GM20000 (cell line): ENCODE data around the gene ATAD3C.
A peak's percentile ranks its signal among the peaks of the same experiment; 100 is the strongest.

ENCODE experiments used
- DNase-seq: peaks from one replicate; pipeline ENCODE4 v3.0.0; 2012; ENCODE audit warnings: low spot score
- TF ChIP-seq, protein P1 (sequence below): IDR thresholded peaks from 2 replicates; pipeline ENCODE4 v1.5.1; 2012; ENCODE audit warnings: mild to moderate bottlenecking, control low read depth; ENCODE audit errors: extremely low read depth, missing control alignments

The ATAD3C gene

DNA sequence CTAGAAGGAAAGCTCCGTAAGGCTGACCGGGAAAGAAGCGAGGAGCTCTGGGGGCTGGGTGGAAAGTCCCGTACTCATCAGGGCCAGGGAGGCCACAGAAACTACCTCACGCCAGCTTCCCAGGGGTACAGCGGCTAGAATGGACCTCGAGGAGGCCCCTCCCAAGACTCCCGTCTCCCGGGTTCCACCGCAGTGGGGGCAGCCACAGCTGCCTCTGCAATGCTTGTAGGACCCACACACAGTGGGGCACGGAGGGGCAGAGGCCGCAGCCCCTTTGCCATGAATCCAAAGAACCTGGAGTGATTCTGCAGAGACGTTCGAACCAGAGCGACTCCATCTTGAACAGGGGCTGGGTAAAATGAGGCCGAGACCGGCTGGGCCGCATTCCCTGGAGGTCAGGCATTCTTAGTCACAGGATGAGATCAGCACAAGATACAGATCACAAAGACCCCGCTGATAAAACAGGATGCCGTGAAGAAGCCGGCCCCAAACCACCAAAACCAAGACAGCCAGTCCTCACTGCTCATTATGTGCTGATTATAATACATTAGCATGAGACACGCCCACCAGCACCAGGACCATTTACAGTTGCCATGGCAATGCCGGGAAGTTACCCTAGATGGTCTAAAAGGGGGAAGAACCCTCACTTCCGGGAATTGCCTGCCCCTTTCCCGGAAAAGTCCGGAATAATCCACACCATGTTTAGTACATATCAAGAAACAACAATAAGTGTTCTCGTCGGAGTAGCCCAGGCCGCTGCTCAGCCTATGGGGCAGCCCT, 26.8 kb upstream of the ATAD3C start:
- no peak for DNase-seq
- TF ChIP-seq, protein P1, sequence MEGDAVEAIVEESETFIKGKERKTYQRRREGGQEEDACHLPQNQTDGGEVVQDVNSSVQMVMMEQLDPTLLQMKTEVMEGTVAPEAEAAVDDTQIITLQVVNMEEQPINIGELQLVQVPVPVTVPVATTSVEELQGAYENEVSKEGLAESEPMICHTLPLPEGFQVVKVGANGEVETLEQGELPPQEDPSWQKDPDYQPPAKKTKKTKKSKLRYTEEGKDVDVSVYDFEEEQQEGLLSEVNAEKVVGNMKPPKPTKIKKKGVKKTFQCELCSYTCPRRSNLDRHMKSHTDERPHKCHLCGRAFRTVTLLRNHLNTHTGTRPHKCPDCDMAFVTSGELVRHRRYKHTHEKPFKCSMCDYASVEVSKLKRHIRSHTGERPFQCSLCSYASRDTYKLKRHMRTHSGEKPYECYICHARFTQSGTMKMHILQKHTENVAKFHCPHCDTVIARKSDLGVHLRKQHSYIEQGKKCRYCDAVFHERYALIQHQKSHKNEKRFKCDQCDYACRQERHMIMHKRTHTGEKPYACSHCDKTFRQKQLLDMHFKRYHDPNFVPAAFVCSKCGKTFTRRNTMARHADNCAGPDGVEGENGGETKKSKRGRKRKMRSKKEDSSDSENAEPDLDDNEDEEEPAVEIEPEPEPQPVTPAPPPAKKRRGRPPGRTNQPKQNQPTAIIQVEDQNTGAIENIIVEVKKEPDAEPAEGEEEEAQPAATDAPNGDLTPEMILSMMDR: no peak

DNA sequence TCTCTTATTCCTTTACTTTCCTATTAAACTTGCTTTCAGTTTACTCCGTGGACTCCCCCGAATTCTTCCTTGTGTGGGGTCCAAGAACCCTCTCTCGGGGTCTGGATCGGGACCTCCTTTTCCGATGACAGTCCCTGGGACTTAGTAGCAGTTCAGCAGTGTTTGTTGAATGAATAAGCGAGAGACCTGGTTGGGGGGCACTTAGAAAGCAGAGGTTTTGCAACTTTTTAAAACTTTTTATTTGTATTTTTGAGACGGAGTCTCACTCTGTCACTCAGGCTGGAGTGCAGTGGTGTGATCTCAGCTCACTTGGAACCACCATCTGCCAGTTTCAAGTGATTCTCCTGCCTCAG, 26.3 kb upstream of the ATAD3C start:
- TF ChIP-seq, protein P1: no peak
- no peak for DNase-seq

DNA sequence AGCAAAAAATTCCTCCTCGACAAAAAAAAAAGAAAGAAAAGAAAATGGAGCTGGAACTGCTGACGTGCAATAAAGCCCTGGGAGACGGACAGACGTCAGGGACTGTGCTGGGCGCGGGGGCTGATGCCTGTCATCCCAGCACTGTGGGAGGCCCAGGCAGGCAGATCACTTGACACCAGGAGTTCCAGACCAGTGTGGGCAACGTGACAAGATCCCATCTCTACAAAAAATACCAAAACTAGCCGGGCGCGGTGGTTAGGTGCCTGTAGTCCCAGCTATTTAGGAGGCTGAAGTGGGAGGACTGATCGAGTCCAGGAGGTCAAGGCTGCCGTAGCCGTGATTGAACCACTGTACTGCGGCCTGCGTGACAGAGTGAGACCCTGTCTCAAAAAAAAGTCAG, 24.8 kb upstream of the ATAD3C start:
- no peak for DNase-seq
- TF ChIP-seq, protein P1: no peak

DNA sequence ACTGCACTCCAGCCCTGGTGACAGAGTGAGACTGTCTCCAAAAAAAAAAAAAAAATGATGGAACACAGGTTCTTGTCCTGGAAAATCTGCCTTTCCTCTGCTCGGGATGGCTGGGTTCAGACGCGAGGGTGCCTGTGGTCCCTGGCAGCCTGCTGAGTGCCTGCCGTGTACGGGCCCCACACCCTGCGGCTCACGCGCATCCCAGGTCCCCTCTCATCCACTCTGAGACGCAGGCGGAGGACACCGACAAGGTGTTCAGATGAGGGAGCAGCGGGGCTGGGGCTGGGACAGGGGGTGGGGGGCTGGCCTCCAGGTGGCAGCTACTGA, 24.1 kb upstream of the ATAD3C start:
- TF ChIP-seq, protein P1: no peak
- DNase-seq: no peak

DNA sequence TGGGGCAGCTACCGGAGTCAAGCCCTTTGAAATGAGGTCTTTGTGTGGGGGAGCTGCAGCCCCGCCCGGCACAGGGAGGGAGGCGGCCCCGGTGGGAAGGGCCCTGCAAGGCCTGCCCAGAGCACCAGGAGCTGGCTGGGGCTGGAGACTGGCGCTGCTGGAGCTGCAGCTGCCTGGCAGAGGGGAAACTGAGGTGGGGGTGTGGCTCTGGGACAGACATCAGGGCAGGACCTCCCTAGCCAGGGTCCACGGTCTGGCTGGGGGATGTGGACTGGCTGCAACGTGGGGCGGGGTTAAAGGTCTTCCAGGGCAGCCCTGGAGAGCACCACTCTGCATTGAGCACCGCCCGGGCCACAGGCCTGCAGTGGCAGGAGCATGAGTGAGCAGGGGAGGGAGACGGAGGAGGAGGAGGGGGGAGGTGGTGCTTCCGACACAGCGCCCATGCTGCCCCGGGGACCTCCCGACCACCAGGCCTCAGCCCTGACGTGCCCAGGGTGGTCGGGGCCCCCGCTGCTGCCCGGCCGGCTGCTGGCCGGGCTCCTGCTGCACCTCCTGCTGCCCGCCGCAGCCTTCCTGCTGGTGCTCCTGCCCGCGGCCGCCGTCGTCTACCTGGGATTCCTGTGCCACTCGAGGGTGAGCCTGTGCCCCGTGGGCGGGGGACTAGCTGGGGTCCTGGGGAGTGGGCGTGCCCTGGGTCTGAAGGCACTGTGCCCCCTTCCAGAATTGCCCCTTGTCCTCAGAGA, 23.6 kb upstream of the ATAD3C start:
- TF ChIP-seq, protein P1: no peak
- no peak for DNase-seq

DNA sequence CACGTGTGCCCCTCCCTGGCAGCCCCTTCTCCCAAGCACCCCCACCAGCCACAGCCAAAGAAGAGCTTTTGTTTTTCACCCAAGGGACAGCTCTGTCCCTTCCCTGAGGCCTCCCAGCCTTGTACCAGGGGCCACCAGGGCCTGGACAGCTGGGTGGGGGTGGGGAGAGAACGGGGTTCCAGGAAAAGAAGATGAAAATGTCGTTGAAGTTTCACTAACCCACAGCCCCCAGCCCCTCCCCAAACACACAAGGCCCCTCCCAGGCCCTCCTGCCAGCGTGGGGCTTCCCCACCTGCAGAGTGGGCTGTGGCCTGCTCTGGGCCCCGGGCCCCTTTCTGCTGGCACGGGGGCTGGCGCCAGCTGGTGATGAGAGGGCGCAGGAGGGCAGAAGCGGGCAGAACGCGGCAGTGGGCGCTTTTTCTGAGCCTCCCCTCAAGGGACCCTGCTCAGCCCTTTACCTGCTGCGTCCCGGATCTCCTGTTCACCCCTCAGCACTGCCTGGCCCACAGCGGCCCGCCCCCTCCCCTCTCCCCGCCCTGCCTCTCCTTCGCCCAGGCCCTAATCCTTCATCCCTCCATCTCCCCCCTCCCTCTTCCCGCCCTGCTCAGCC, 22.9 kb upstream of the ATAD3C start:
- TF ChIP-seq, protein P1: no peak

More for the DNA sequence above, 22.9 kb upstream of the ATAD3C start:
- peak; percentile 38 for DNase-seq
